GM12873 (cell line): Measurements from ENCODE around the gene VWA2.

ENCODE experiments used
- TF ChIP-seq, protein P1 (sequence below): IDR thresholded peaks from 2 replicates; pipeline ENCODE4 v1.5.1; 2012; ENCODE audit warnings: low read depth, mild to moderate bottlenecking, moderate library complexity, low read length, control low read depth; ENCODE audit not compliant: insufficient read depth; ENCODE audit errors: missing control alignments

VWA2 gene

DNA sequence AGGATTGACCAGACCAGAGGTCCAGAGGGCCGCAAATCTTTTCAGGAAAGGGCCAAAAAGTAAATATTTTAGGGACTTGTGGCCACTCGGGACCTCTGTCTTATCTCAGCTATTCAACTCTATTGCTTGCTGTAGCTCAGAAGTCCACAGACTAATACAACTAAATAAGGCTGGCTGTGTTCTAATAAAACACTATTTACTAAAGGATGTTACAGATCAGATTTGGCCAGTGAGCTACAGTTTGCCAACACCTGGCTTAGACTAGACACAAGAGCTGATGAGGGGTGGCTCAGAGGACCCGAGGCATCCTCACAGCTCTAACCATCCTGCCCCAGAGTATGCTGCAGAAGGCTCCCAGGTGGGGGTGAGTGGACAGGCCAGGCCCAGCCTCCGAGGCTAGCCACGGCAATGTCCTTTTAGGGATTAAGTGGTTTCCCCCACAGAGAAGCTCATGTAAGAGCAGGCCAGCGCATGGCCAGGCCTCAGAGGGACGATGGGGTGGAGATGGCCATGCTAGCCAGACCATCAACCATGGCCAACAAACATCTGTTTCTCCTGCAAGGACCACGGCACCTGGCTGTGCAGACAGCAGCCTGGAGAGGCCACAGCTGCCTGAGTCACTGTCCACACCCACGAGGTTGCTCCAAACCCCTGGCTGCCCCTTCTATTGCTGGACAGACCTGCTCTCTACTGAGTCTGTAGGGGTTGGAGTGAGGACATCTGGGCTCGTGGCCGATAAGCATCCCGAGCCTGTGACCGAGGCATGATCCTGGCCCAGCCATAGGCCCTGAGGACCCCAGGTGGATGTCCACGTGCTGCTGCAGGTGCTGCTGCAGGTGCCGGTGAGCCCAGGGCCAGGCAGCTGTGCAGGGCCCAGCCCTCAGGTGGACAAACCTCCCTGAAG lies 88.7 kb downstream of the VWA2 start:
- TF ChIP-seq, protein P1, sequence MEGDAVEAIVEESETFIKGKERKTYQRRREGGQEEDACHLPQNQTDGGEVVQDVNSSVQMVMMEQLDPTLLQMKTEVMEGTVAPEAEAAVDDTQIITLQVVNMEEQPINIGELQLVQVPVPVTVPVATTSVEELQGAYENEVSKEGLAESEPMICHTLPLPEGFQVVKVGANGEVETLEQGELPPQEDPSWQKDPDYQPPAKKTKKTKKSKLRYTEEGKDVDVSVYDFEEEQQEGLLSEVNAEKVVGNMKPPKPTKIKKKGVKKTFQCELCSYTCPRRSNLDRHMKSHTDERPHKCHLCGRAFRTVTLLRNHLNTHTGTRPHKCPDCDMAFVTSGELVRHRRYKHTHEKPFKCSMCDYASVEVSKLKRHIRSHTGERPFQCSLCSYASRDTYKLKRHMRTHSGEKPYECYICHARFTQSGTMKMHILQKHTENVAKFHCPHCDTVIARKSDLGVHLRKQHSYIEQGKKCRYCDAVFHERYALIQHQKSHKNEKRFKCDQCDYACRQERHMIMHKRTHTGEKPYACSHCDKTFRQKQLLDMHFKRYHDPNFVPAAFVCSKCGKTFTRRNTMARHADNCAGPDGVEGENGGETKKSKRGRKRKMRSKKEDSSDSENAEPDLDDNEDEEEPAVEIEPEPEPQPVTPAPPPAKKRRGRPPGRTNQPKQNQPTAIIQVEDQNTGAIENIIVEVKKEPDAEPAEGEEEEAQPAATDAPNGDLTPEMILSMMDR = no peak

GRCh38 chr10:114328441-114328812 lies 89.4 kb downstream of the VWA2 start:
- TF ChIP-seq, protein P1 = no peak

DNA sequence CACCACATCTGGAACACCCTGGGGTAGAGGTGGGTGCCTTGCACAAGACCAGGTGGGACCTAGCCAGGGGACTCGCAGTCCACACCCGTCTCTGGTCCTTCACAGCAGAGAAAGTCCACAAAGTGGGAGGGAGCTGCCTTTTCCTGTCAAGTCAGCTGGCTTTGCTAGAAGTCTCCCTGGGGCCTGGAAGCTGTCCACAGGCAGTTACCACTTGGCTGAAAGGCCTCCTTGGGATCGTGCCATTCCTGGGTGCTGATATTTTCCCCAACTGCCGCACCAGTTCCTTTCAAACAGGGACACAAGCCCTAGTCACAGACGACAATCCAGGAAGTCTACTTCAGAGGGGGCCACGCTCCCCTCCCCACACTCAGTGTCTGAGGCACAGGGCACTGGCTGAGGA lies 89.8 kb downstream of the VWA2 start:
- TF ChIP-seq, protein P1 = no peak

DNA sequence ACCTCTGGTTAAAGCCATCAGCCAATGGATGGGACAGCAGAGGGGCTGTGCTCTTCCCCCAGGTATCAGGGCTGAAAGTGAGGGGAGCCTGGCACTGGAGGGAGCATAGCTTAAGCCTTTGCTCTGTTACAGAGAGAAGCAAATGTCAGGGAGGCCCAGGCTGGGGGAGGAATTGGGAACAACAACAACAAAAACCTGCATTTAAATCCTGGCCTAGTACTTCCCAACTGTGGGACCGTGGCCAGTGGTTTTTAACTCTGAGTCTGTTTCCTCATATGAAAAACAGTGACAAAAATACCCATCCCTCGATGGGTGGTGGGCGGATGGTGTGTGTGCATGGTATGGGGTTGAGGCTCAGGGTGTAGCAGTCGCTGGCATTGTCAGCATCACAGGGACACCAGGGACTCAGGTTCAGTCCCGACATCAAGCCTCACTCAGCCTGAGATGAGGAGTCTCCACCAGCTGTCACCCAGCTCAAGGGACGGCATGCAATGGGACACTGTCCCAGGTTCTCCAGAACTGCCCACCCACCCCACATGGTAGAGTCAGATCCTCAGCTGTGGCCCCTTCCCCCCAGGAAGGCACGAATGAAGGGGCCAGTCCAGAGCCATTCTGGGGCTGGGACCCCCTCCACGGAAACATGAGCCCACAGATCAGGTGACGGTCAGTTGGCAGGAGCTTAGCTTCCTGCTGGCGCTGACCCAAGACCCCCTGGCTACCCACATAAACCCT lies 90.7 kb downstream of the VWA2 start:
- TF ChIP-seq, protein P1 = no peak

DNA sequence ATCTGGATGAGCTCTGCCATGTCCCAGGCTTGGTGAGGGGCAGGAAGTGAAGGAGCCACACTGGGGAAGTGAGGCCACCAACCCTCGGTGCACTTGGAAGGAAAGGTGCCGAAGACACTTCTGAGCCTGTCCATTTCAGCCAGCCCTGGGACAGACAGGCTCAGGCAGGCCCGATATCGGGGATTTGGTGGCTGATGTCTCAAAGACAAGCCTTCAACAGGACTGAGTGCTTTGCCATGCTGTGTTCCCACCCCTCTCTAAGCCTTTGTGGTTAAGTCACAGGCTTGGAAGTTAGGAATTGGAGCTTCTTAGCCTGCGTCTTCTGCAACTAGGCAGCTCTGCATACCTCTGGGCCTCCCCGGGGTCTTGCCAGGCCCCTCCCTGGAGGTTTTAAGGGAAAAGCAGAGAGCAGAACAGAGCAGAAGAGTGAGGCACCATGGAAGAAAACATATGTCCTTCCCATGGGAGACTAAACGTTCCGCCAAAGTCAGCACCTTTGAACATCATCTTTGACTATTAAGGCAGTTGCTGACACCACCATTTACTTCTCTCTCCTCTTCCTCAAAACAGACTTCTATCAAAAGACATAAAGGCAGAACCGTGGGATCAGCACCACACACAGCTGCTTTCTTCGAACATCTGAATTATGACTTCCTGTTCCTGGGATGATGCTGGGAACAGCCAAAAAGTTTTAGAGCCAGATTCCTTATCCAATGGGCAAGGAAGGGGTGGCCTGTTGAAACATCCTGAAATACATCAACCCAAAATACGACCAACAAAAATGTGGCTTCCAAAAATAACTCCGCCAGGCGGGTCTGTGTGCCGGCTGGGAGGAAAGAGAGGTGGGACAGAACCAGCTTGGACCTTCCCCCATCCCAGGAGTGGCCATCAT lies 93.5 kb downstream of the VWA2 start:
- TF ChIP-seq, protein P1 = no peak

DNA sequence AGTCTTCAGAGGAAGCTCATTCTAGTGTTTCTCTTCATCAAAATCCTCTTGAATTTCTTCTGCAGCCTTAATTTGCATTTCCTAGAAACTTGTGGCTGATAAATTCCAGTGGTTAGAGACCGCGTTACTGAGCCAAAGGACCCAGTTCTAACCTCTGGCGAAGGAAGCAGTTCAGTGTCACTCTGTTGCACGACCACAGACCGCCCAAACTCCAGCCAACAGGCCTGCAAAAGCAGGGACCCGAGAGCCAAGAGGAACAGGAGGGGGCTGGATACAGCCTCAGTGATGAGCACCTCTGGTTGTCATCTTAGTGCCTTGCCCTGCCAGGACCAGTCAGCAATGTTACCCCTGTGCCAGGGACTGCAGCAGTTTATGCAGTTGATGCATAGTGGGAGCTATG lies 95.2 kb downstream of the VWA2 start:
- TF ChIP-seq, protein P1 = no peak

- TF ChIP-seq, protein P1 = no peak
These were observed 96.6 kb downstream of the VWA2 start for GRCh38 chr10:114335614-114336013.
